HepG2 (cell line): ENCODE measurements around the gene ERBB4. TPM values are rescaled to one million over a fixed set of nuclear protein-coding genes. Genes with fewer than 3 reads are reported as not detected.
A peak's percentile ranks its signal among the peaks of the same experiment; 100 is the strongest.

Source experiments
- ATAC-seq: fragments of 200-7000 bp; cut with Tn5 transposase; 3 replicates; pipeline ENCODE4 v1.9.1; 2020; ENCODE audit warnings: mild to moderate bottlenecking, moderate library complexity
- BruUV-seq: library from RNA; stranded (reverse); fragments of 400-500 nt; replicated peaks from 2 replicates; lab custom pipeline; 2021; lab: Mats Ljungman, UMichigan
- CTCF ChIA-PET: fragments of 300-600 bp; formaldehyde crosslinking; extraction: SDS; loops from one replicate; lab custom pipeline; 2021; ENCODE audit warnings: low total read pairs, inconsistent platforms, low intra/inter-chr PET ratio; lab: Yijun Ruan, JAX
- POLR2A ChIA-PET: fragments of 350-600 bp; sonication (Branson Sonifier 250); formaldehyde crosslinking; loops from one replicate; lab custom pipeline; 2020; ENCODE audit warnings: antibody characterized with exemption, inconsistent platforms; lab: Yijun Ruan, JAX
- DNase-seq: peaks from one replicate; pipeline ENCODE4 v3.0.0-alpha.2; 2015; ENCODE audit warnings: low spot score
- FAIRE-seq: peaks from 3 replicates; lab custom pipeline; 2011; peaks lifted over from hg19 to GRCh38; lab: Jason Lieb, UNC
- H2AFZ ChIP-seq: one replicate; pipeline ENCODE4 v1.6.1; 2011; ENCODE audit warnings: low read length, inconsistent platforms
- H3K27ac ChIP-seq: fragments of 300-600 bp; 3 replicates; pipeline ENCODE4 v1.8.0; 2011; ENCODE audit warnings: mixed run types, mild to moderate bottlenecking, mixed read lengths, low read length, inconsistent platforms; ENCODE audit not compliant: insufficient read depth; ENCODE audit errors: extremely low read length
- H3K27me3 ChIP-seq, 2 experiments: fragments of 200-600 bp in 1 of 2; 2 replicates in 1 of 2; 3 replicates in 1 of 2; pipeline versions ENCODE4 v1.6.0 to v1.8.0; 2011; ENCODE audit warnings: low read length in 2 of 2, mild to moderate bottlenecking in 2 of 2, moderate library complexity in 2 of 2, inconsistent platforms in 1 of 2; ENCODE audit not compliant: insufficient read depth in 2 of 2, control insufficient read depth in 1 of 2
- H3K36me3 ChIP-seq, 2 experiments: fragments of 200-600 bp in 1 of 2; replicated peaks in 1 of 2; 2 replicates in 1 of 2; 3 replicates in 1 of 2; pipeline versions ENCODE4 v1.5.1 to v1.8.0; 2011; ENCODE audit warnings: low read length in 2 of 2, inconsistent platforms in 1 of 2; ENCODE audit not compliant: insufficient read depth in 2 of 2, control insufficient read depth in 1 of 2
- H3K4me1 ChIP-seq: 2 replicates; pipeline ENCODE4 v1.5.1; 2012; ENCODE audit warnings: low read length, inconsistent platforms; ENCODE audit not compliant: insufficient read depth
- H3K4me2 ChIP-seq: 2 replicates; pipeline ENCODE4 v1.6.0; 2011; ENCODE audit warnings: low read depth, low read length, inconsistent platforms
- H3K4me3 ChIP-seq, 3 experiments: fragments of 200-600 bp in 1 of 3; sonication (generic), shearing (Covaris generic) in 1 of 3; replicated peaks in 1 of 3; 2 replicates each; pipeline ENCODE4 v1.5.1; 2011 to 2016; ENCODE audit warnings: low read length in 3 of 3, inconsistent platforms in 2 of 3, low read depth in 2 of 3, mild to moderate bottlenecking in 2 of 3, control low read depth in 1 of 3, mixed read lengths in 1 of 3; ENCODE audit not compliant: insufficient read depth in 1 of 3
- H3K79me2 ChIP-seq: one replicate; pipeline ENCODE4 v1.6.1; 2011; ENCODE audit warnings: low read length, inconsistent platforms; ENCODE audit not compliant: insufficient read depth
- H3K9ac ChIP-seq: 2 replicates; pipeline ENCODE4 v1.6.0; 2011; ENCODE audit warnings: mild to moderate bottlenecking, low read depth, low read length, inconsistent platforms; ENCODE audit not compliant: insufficient read depth
- H3K9me3 ChIP-seq: 2 replicates; pipeline ENCODE4 v1.5.1; 2012; ENCODE audit warnings: mild to moderate bottlenecking, low read length
- H4K20me1 ChIP-seq: 2 replicates; pipeline ENCODE4 v1.6.0; 2011; ENCODE audit warnings: inconsistent platforms, mild to moderate bottlenecking, low read length, moderate library complexity; ENCODE audit not compliant: insufficient read depth
- ATF7 ChIP-seq, 2 experiments: fragments of 450-650 bp in 1 of 2; sonication (generic) in 1 of 2; formaldehyde crosslinking in 1 of 2; IDR thresholded peaks; 2 replicates each; pipeline versions ENCODE4 v1.4.0 to v1.6.1; 2016 to 2020; ENCODE audit warnings: antibody characterized with exemption in 1 of 2, mild to moderate bottlenecking in 1 of 2, missing genetic modification reagents in 1 of 2
- BCLAF1 ChIP-seq: fragments of 450-650 bp; IDR thresholded peaks from 2 replicates; pipeline ENCODE4 v1.6.1; 2017; ENCODE audit warnings: mild to moderate bottlenecking
- FIP1L1 ChIP-seq: fragments of 200-400 bp; formaldehyde crosslinking; IDR thresholded peaks from 2 replicates; pipeline ENCODE4 v1.6.1; 2018; ENCODE audit warnings: low read depth, mild to moderate bottlenecking, low read length, moderate library complexity, borderline replicate concordance; ENCODE audit not compliant: insufficient read depth
- MYC ChIP-seq: sonication (generic); formaldehyde crosslinking; IDR thresholded peaks from 2 replicates; pipeline ENCODE4 v1.9.0; 2021; ENCODE audit warnings: missing genetic modification reagents, borderline replicate concordance
- TBX3 ChIP-seq: fragments of 450-650 bp; IDR thresholded peaks from 2 replicates; pipeline ENCODE4 v1.6.1; 2017; ENCODE audit warnings: antibody characterized with exemption, mild to moderate bottlenecking, inconsistent platforms, borderline replicate concordance
- THAP8 ChIP-seq: sonication (generic); formaldehyde crosslinking; IDR thresholded peaks from 2 replicates; pipeline ENCODE4 v1.5.1; 2020; ENCODE audit warnings: missing genetic modification reagents, mild to moderate bottlenecking, borderline replicate concordance
- ZNF10 ChIP-seq: sonication (generic); formaldehyde crosslinking; IDR thresholded peaks from 2 replicates; pipeline ENCODE4 v1.4.0; 2020; ENCODE audit warnings: mild to moderate bottlenecking, low read depth, missing genetic modification reagents, borderline replicate concordance
- ZNF747 ChIP-seq: sonication (generic); formaldehyde crosslinking; IDR thresholded peaks from 2 replicates; pipeline ENCODE4 v1.8.1; 2023; ENCODE audit warnings: missing genetic modification reagents, mild to moderate bottlenecking, borderline replicate concordance
- WGBS: methylation state at CpG from one replicate; pipeline ENCODE4 v1.1.6; 2017; ENCODE audit warnings: low lambda C conversion rate; 5-methylcytosine and 5-hydroxymethylcytosine counted together
- in situ Hi-C: cut with HindIII; loops from 2 replicates; pipeline ENCODE4 v1.10.0; 2017; ENCODE audit warnings: low pct_unique_long_range_greater_than_20kb; ENCODE audit not compliant: extremely low pct_ligation_motif_present
- intact Hi-C: fragments of 100-400 bp; cut with micrococcal nuclease; formaldehyde crosslinking; loops from one replicate; pipeline ENCODE4 v1.10.0; 2022; ENCODE audit not compliant: unreplicated experiment
- polyA plus RNA-seq, 8 experiments: library from polyadenylated mRNA; depleted of rRNA in 3 of 8; stranded (reverse) in 7 of 8; unstranded in 1 of 8; fragments of >200 nt; fragmentation: Illumina TruSeq in 4 of 8; extraction: Trizol in 4 of 8; gene quantifications; 2 replicates each; pipeline versions ENCODE4 v1.2.1 to v1.2.3, GENCODE V29; 2011 to 2016; ENCODE audit warnings: low read depth in 4 of 8, missing spikeins in 1 of 8, mixed read lengths in 1 of 8; ENCODE audit not compliant: insufficient read depth in 1 of 8
- total RNA-seq, 5 experiments: library from RNA; depleted of rRNA; stranded (reverse); fragments of >200 nt; fragmentation: Illumina TruSeq; extraction: Trizol; gene quantifications; 2 replicates each; pipeline ENCODE4 v1.2.3, GENCODE V29; 2016; ENCODE audit warnings: low read depth in 1 of 5
- TF ChIP-seq, protein P1 (sequence below): sonication (generic); formaldehyde crosslinking; IDR thresholded peaks from 2 replicates; pipeline ENCODE4 v1.4.0; 2020; ENCODE audit warnings: missing genetic modification reagents
- TF ChIP-seq, protein P2 (sequence below): sonication (generic); formaldehyde crosslinking; IDR thresholded peaks from 2 replicates; pipeline ENCODE4 v1.4.0; 2020; ENCODE audit warnings: missing genetic modification reagents

The ERBB4 gene
- total and polyA plus RNA-seq, 2 of the 13 experiments (the other 11 are each of a cell fraction or from before 2014, with no cell fraction given), result not detected

DNA sequence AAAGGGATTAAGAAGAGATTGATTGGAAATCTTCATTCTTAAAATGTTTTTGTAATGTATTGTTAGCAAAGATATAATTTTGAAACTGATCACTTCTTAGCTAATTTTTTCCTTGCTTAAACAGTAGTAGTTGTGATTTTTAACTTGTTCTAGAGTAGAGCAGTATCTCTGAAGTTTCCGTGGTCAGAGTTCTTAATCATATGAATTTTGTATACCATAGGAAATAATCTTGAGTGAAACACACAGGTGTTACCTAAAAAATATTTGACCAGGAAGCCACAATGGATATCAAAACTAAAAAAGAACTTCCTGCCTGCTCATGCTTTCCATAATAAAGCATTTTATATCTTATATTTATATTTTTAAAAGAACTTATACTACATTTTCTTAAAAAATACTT, 907.1 kb downstream of the ERBB4 start:
- Histone ChIP-seq H2AFZ (no peak overlapping the region), H3K27ac (no peak overlapping the region), H3K9ac (no peak overlapping the region), H3K4me1 (no peaks in the 10 kb centered on the region), H3K4me3 (no peak overlapping the region), H4K20me1 (no peaks in the 10 kb centered on the region), H3K27me3 (no peaks in the 10 kb centered on the region), H3K4me2 (no peak overlapping the region), H3K36me3 (no peaks in the 10 kb centered on the region), H3K79me2 (no peaks in the 10 kb centered on the region), H3K9me3 (no peaks in the 10 kb centered on the region)
- DNase-seq, result no peak
- BruUV-seq, result no TSS peak
- POLR2A ChIA-PET, result no interaction called here
- TF ChIP-seq MYC (no peak), ZNF747 (no peak), TBX3 (no peak), FIP1L1 (no peak), ZNF10 (CRISPR knock-in tag) (no peak), BCLAF1 (no peak)
- no peak for ATAC-seq
- 40% methylated on average over 1 of the region's 1 CpG for WGBS
- CTCF ChIA-PET, result no interaction called here
- intact Hi-C loops, result no loop called here
- FAIRE-seq, result no peak
- in situ Hi-C loops, result no loop called here

DNA sequence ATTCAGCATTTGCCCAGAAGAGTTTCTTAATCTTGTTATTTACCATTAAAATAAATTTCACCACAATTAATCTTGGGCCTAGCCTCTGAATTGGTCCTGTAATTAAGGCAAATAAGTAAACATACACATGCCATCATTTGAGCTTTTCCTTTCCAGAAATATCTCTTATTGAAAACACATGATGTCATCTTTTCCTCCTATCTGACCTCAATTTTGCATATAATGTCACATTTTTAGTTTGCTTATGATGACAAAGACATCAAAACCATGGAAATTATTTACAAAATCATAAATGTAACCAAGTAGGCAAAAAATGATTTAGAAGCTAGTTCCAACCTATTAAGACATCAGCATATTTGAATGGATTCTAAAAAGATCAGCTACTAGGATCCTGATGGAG, 915.5 kb downstream of the ERBB4 start:
- CTCF ChIA-PET, result no interaction called here
- intact Hi-C loops (no loop called here), in situ Hi-C loops (no loop called here)
- no TSS peak for BruUV-seq
- H3K9ac ChIP-seq, result no peak overlapping the region
- no peaks in the 10 kb centered on the region for H3K36me3 ChIP-seq
- ATAC-seq (no peak), FAIRE-seq (no peak), DNase-seq (no peak)
- H4K20me1 ChIP-seq, result no peaks in the 10 kb centered on the region
- H3K9me3 ChIP-seq, result no peaks in the 10 kb centered on the region
- H3K4me3 ChIP-seq, result no peak overlapping the region
- no peaks in the 10 kb centered on the region for H3K79me2 ChIP-seq
- H3K4me1 ChIP-seq, result no peaks in the 10 kb centered on the region
- no peak overlapping the region for H2AFZ ChIP-seq
- H3K27ac ChIP-seq, result no peak overlapping the region
- no peaks in the 10 kb centered on the region for H3K27me3 ChIP-seq
- H3K4me2 ChIP-seq, result no peak overlapping the region
- POLR2A ChIA-PET, result no interaction called here
- TF ChIP-seq ATF7 (IDR thresholded peaks at IDR 0.05) (peak; percentile 88), ATF7 (CRISPR knock-in tag; IDR thresholded peaks at IDR 0.05) (no peak), THAP8 (CRISPR knock-in tag) (no peak)
- TF ChIP-seq, protein P1, sequence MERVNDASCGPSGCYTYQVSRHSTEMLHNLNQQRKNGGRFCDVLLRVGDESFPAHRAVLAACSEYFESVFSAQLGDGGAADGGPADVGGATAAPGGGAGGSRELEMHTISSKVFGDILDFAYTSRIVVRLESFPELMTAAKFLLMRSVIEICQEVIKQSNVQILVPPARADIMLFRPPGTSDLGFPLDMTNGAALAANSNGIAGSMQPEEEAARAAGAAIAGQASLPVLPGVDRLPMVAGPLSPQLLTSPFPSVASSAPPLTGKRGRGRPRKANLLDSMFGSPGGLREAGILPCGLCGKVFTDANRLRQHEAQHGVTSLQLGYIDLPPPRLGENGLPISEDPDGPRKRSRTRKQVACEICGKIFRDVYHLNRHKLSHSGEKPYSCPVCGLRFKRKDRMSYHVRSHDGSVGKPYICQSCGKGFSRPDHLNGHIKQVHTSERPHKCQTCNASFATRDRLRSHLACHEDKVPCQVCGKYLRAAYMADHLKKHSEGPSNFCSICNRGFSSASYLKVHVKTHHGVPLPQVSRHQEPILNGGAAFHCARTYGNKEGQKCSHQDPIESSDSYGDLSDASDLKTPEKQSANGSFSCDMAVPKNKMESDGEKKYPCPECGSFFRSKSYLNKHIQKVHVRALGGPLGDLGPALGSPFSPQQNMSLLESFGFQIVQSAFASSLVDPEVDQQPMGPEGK (CRISPR knock-in tag), result no peak
- TF ChIP-seq, protein P2, sequence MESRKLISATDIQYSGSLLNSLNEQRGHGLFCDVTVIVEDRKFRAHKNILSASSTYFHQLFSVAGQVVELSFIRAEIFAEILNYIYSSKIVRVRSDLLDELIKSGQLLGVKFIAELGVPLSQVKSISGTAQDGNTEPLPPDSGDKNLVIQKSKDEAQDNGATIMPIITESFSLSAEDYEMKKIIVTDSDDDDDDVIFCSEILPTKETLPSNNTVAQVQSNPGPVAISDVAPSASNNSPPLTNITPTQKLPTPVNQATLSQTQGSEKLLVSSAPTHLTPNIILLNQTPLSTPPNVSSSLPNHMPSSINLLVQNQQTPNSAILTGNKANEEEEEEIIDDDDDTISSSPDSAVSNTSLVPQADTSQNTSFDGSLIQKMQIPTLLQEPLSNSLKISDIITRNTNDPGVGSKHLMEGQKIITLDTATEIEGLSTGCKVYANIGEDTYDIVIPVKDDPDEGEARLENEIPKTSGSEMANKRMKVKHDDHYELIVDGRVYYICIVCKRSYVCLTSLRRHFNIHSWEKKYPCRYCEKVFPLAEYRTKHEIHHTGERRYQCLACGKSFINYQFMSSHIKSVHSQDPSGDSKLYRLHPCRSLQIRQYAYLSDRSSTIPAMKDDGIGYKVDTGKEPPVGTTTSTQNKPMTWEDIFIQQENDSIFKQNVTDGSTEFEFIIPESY (CRISPR knock-in tag), result no peak
